HepG2 (cell line): ENCODE results near the gene ZMYM1. TPM values are rescaled to one million over a fixed set of nuclear protein-coding genes. Genes with fewer than 3 reads are reported as not detected.

Experiments
- FLYWCH1 ChIP-seq: sonication (generic); formaldehyde crosslinking; IDR thresholded peaks from 2 replicates; pipeline ENCODE4 v1.8.1; 2023; ENCODE audit warnings: mild to moderate bottlenecking, missing genetic modification reagents
- GATAD1 ChIP-seq: IDR thresholded peaks from 2 replicates; pipeline ENCODE4 v1.6.1; 2016; ENCODE audit warnings: missing genetic modification reagents, missing compliant biosample characterization
- HMGA1 ChIP-seq: sonication (generic); formaldehyde crosslinking; conservative IDR thresholded peaks from 2 replicates; pipeline ENCODE4 v1.4.0; 2020; ENCODE audit warnings: missing genetic modification reagents
- MAFG ChIP-seq: sonication (generic); formaldehyde crosslinking; IDR thresholded peaks from 2 replicates; pipeline ENCODE4 v1.5.1; 2020; ENCODE audit warnings: mild to moderate bottlenecking, missing genetic modification reagents
- MIXL1 ChIP-seq: IDR thresholded peaks from 2 replicates; pipeline ENCODE4 v1.6.1; 2016
- NFE2L1 ChIP-seq: sonication (generic); formaldehyde crosslinking; IDR thresholded peaks from 2 replicates; pipeline ENCODE4 v1.4.0; 2020; ENCODE audit warnings: missing genetic modification reagents, mild to moderate bottlenecking, borderline replicate concordance
- NR2F6 ChIP-seq, 2 experiments: IDR thresholded peaks; 2 replicates each; pipeline ENCODE4 v1.6.1; 2016; ENCODE audit warnings: antibody characterized with exemption in 1 of 2, mild to moderate bottlenecking in 1 of 2
- TCF7L2 ChIP-seq: IDR thresholded peaks from 2 replicates; pipeline ENCODE4 v1.6.1; 2011; ENCODE audit warnings: mild to moderate bottlenecking, low read depth, low read length, moderate library complexity
- ZBTB7A ChIP-seq: sonication (generic); formaldehyde crosslinking; IDR thresholded peaks from 2 replicates; pipeline ENCODE4 v1.8.0; 2022; ENCODE audit warnings: mild to moderate bottlenecking, missing genetic modification reagents
- ZFYVE20 ChIP-seq: sonication (generic); formaldehyde crosslinking; IDR thresholded peaks from 2 replicates; pipeline ENCODE4 v1.8.0; 2023; ENCODE audit warnings: low read depth, mild to moderate bottlenecking, moderate library complexity, missing genetic modification reagents, borderline replicate concordance
- ZNF12 ChIP-seq: sonication (generic); formaldehyde crosslinking; IDR thresholded peaks from 2 replicates; pipeline ENCODE4 v1.5.0; 2020; ENCODE audit warnings: missing genetic modification reagents
- ZNF431 ChIP-seq: sonication (generic); formaldehyde crosslinking; IDR thresholded peaks from 2 replicates; pipeline ENCODE4 v1.9.0; 2022; ENCODE audit warnings: missing genetic modification reagents, low read depth, mild to moderate bottlenecking, borderline replicate concordance
- ZNF441 ChIP-seq: sonication (generic); formaldehyde crosslinking; IDR thresholded peaks from 2 replicates; pipeline ENCODE4 v1.7.0; 2021; ENCODE audit warnings: missing genetic modification reagents, borderline replicate concordance
- polyA plus RNA-seq, 8 experiments: library from polyadenylated mRNA; depleted of rRNA in 3 of 8; stranded (reverse) in 7 of 8; unstranded in 1 of 8; fragments of >200 nt; fragmentation: Illumina TruSeq in 4 of 8; extraction: Trizol in 4 of 8; gene quantifications; 2 replicates each; pipeline versions ENCODE4 v1.2.1 to v1.2.3, GENCODE V29; 2011 to 2016; ENCODE audit warnings: low read depth in 4 of 8, missing spikeins in 1 of 8, mixed read lengths in 1 of 8; ENCODE audit not compliant: insufficient read depth in 1 of 8
- total RNA-seq, 5 experiments: library from RNA; depleted of rRNA; stranded (reverse); fragments of >200 nt; fragmentation: Illumina TruSeq; extraction: Trizol; gene quantifications; 2 replicates each; pipeline ENCODE4 v1.2.3, GENCODE V29; 2016; ENCODE audit warnings: low read depth in 1 of 5
- TF ChIP-seq, protein P1 (sequence below): sonication (generic); formaldehyde crosslinking; IDR thresholded peaks from 2 replicates; pipeline ENCODE4 v1.5.0; 2020; ENCODE audit warnings: mild to moderate bottlenecking, missing genetic modification reagents
- TF ChIP-seq, protein P2 (sequence below): sonication (generic); formaldehyde crosslinking; IDR thresholded peaks from 2 replicates; pipeline ENCODE4 v1.8.0; 2022; ENCODE audit warnings: missing genetic modification reagents, mild to moderate bottlenecking, moderate library complexity, borderline replicate concordance
- TF ChIP-seq, protein P3 (sequence below): sonication (generic); formaldehyde crosslinking; IDR thresholded peaks from 2 replicates; pipeline ENCODE4 v1.9.0; 2021; ENCODE audit warnings: missing genetic modification reagents, borderline replicate concordance
- TF ChIP-seq, protein P4 (sequence below): sonication (generic); formaldehyde crosslinking; IDR thresholded peaks from 2 replicates; pipeline ENCODE4 v1.4.0; 2020; ENCODE audit warnings: missing genetic modification reagents

ZMYM1 gene
- total and polyA plus RNA-seq, 2 of the 13 experiments (the other 11 are each of a cell fraction or from before 2014, with no cell fraction given) = 10.0 to 16.2 TPM

DNA sequence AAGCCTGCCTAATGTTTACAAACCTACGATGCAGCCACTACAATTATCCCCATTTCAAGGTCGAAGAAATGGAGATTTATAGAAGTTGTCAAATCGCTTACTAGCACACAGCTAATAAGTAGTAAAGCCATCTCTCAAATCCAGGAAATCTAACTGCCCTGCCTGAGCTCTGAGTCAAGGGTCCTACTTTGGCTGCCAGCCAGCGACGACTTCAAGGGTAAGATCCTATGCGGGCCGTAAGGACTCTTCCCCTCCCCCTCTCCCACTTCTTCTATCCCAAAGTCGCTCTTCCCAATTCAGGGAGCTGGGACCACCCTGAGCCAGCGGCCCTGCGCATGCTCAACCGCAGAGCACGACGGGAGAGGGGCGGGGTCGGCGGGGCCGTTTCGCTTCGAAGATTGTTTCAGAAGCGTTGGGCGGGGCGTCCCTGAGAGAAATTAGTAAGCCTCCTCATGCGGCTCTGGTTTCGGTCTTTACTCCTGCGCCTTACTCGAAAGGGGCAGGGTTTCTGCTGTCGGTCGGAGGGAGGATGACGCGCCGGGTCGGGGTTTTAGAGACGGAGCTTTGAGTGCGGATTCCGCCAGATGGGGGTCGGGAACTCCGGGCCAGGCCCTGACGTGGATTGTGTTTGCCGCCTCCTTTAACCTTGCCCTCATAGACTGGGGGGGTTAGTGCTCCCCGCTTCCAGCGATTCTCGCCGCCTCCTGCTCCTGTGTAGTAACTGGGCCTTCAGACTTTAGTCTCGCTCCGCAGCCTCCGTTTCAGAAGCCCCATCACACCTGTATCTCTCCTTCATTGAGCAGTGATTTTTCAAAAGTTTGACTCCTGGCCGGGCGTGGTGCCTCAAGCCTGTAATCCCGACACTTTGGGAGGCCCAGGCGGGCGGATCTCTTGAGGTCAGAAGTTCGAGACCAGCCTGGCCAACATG lies at the start of gene ZMYM1 (continued):
- TF ChIP-seq, protein P1, sequence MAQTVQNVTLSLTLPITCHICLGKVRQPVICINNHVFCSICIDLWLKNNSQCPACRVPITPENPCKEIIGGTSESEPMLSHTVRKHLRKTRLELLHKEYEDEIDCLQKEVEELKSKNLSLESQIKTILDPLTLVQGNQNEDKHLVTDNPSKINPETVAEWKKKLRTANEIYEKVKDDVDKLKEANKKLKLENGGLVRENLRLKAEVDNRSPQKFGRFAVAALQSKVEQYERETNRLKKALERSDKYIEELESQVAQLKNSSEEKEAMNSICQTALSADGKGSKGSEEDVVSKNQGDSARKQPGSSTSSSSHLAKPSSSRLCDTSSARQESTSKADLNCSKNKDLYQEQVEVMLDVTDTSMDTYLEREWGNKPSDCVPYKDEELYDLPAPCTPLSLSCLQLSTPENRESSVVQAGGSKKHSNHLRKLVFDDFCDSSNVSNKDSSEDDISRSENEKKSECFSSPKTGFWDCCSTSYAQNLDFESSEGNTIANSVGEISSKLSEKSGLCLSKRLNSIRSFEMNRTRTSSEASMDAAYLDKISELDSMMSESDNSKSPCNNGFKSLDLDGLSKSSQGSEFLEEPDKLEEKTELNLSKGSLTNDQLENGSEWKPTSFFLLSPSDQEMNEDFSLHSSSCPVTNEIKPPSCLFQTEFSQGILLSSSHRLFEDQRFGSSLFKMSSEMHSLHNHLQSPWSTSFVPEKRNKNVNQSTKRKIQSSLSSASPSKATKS (CRISPR knock-in tag) = 0 out of 2 replicates have a peak, but pooled peaks have one; percentile 42
- TF ChIP-seq ZNF431 (0 out of 2 replicates have a peak, but pooled peaks have one; percentile 57), ZNF441 (CRISPR knock-in tag) (no peak), TCF7L2 (no peak), MAFG (CRISPR knock-in tag) (no peak), GATAD1 (CRISPR knock-in tag) (peak; percentile 83), MIXL1 (0 out of 2 replicates have a peak, but pooled peaks have one; percentile 19), ZBTB7A (CRISPR knock-in tag) (peak; percentile 65; the same call in 1 of the 2 replicates), ZFYVE20 (CRISPR knock-in tag) (no peak), NFE2L1 (CRISPR knock-in tag) (no peak), ZNF12 (peak; percentile 29; the same call in 1 of the 2 replicates), HMGA1 (no peak), NR2F6 (IDR thresholded peaks at IDR 0.05) (0 out of 2 replicates have a peak, but pooled peaks have one; percentile 11), NR2F6 (CRISPR knock-in tag; IDR thresholded peaks at IDR 0.05) (no peak), FLYWCH1 (CRISPR knock-in tag) (no peak)
- TF ChIP-seq, protein P2, sequence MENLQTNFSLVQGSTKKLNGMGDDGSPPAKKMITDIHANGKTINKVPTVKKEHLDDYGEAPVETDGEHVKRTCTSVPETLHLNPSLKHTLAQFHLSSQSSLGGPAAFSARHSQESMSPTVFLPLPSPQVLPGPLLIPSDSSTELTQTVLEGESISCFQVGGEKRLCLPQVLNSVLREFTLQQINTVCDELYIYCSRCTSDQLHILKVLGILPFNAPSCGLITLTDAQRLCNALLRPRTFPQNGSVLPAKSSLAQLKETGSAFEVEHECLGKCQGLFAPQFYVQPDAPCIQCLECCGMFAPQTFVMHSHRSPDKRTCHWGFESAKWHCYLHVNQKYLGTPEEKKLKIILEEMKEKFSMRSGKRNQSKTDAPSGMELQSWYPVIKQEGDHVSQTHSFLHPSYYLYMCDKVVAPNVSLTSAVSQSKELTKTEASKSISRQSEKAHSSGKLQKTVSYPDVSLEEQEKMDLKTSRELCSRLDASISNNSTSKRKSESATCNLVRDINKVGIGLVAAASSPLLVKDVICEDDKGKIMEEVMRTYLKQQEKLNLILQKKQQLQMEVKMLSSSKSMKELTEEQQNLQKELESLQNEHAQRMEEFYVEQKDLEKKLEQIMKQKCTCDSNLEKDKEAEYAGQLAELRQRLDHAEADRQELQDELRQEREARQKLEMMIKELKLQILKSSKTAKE (CRISPR knock-in tag) = no peak
- TF ChIP-seq, protein P3, sequence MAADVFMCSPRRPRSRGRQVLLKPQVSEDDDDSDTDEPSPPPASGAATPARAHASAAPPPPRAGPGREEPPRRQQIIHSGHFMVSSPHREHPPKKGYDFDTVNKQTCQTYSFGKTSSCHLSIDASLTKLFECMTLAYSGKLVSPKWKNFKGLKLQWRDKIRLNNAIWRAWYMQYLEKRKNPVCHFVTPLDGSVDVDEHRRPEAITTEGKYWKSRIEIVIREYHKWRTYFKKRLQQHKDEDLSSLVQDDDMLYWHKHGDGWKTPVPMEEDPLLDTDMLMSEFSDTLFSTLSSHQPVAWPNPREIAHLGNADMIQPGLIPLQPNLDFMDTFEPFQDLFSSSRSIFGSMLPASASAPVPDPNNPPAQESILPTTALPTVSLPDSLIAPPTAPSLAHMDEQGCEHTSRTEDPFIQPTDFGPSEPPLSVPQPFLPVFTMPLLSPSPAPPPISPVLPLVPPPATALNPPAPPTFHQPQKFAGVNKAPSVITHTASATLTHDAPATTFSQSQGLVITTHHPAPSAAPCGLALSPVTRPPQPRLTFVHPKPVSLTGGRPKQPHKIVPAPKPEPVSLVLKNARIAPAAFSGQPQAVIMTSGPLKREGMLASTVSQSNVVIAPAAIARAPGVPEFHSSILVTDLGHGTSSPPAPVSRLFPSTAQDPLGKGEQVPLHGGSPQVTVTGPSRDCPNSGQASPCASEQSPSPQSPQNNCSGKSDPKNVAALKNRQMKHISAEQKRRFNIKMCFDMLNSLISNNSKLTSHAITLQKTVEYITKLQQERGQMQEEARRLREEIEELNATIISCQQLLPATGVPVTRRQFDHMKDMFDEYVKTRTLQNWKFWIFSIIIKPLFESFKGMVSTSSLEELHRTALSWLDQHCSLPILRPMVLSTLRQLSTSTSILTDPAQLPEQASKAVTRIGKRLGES (CRISPR knock-in tag) = no peak
- TF ChIP-seq, protein P4, sequence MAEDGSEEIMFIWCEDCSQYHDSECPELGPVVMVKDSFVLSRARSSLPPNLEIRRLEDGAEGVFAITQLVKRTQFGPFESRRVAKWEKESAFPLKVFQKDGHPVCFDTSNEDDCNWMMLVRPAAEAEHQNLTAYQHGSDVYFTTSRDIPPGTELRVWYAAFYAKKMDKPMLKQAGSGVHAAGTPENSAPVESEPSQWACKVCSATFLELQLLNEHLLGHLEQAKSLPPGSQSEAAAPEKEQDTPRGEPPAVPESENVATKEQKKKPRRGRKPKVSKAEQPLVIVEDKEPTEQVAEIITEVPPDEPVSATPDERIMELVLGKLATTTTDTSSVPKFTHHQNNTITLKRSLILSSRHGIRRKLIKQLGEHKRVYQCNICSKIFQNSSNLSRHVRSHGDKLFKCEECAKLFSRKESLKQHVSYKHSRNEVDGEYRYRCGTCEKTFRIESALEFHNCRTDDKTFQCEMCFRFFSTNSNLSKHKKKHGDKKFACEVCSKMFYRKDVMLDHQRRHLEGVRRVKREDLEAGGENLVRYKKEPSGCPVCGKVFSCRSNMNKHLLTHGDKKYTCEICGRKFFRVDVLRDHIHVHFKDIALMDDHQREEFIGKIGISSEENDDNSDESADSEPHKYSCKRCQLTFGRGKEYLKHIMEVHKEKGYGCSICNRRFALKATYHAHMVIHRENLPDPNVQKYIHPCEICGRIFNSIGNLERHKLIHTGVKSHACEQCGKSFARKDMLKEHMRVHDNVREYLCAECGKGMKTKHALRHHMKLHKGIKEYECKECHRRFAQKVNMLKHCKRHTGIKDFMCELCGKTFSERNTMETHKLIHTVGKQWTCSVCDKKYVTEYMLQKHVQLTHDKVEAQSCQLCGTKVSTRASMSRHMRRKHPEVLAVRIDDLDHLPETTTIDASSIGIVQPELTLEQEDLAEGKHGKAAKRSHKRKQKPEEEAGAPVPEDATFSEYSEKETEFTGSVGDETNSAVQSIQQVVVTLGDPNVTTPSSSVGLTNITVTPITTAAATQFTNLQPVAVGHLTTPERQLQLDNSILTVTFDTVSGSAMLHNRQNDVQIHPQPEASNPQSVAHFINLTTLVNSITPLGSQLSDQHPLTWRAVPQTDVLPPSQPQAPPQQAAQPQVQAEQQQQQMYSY (CRISPR knock-in tag) = no peak
